ENCODE measurements around the gene AKR1C2.
"Not testable (repeated sequence)": the region's sequence is repeated elsewhere in the genome, so short reads cannot be mapped to it uniquely, and the experiment has no call there.

AKR1C2 gene

GRCh38 chr10:5014936-5015335 lies 11.3 kb upstream of the AKR1C2 start (continued):
- no peak for TF ChIP-seq KLF16 (tag by site-specific recombination; IDR thresholded peaks at IDR 0.05)
- no peak for TF ChIP-seq ZNF10 (tag by site-specific recombination; IDR thresholded peaks at IDR 0.05)
- TF ChIP-seq ZNF175 (tag by site-specific recombination; IDR thresholded peaks at IDR 0.05), result no peak
- TF ChIP-seq ZNF341 (tag by site-specific recombination; IDR thresholded peaks at IDR 0.05; ENCODE audit: low read depth), result no peak

- CTCF ChIA-PET; H3K4me3 ChIP-seq (ENCODE audit: low read depth, low read length); H3K27ac ChIP-seq (ENCODE audit: extremely low read depth, low read depth, low read length); H3K9me3 ChIP-seq (ENCODE audit: control insufficient read depth, insufficient read depth, low read depth, low read length); H3K36me3 ChIP-seq (ENCODE audit: control insufficient read depth in 2 of 2, insufficient read depth in 1 of 2, low read length in 2 of 2); POLR2A ChIA-PET; H3K4me1 ChIP-seq (ENCODE audit: control insufficient read depth, insufficient read depth, low read length): not testable (repeated sequence)
Observed at GRCh38 chr10:5014200-5014910, 10.7 kb upstream of the AKR1C2 start.

GRCh38 chr10:5013385-5013784 lies 9.7 kb upstream of the AKR1C2 start:
- ChIA-PET POLR2A (no interaction called here), CTCF (no interaction called here)
- TF ChIP-seq YY1 (tag by site-specific recombination; IDR thresholded peaks at IDR 0.05) (no peak), ZNF48 (tag by site-specific recombination; IDR thresholded peaks at IDR 0.05) (no peak), ZNF830 (tag by site-specific recombination; IDR thresholded peaks at IDR 0.05; ENCODE audit: low read depth) (no peak), ZNF544 (tag by site-specific recombination; IDR thresholded peaks at IDR 0.05) (no peak), SALL2 (tag by site-specific recombination; IDR thresholded peaks at IDR 0.05; ENCODE audit: borderline replicate concordance) (no peak), ZFP69B (tag by site-specific recombination; IDR thresholded peaks at IDR 0.05) (no peak), ZNF660 (tag by site-specific recombination; IDR thresholded peaks at IDR 0.05) (no peak), ZNF239 (tag by site-specific recombination; IDR thresholded peaks at IDR 0.05) (no peak), ZEB2 (tag by site-specific recombination; IDR thresholded peaks at IDR 0.05) (no peak)
- Histone ChIP-seq H3K36me3 (ENCODE audit: control insufficient read depth in 2 of 2, insufficient read depth in 1 of 2, low read length in 2 of 2) (no peaks in the 10 kb centered on the region), H3K27ac (ENCODE audit: extremely low read depth, low read depth, low read length) (no peak overlapping the region), H3K4me3 (ENCODE audit: low read depth, low read length) (no peak overlapping the region), H3K4me1 (ENCODE audit: control insufficient read depth, insufficient read depth, low read length) (no peaks in the 10 kb centered on the region), H3K9me3 (ENCODE audit: control insufficient read depth, insufficient read depth, low read depth, low read length) (no peaks in the 10 kb centered on the region)

- ChIA-PET POLR2A (no interaction called here), CTCF (no interaction called here)
- no peaks in the 10 kb centered on the region for H3K9me3 ChIP-seq (ENCODE audit: control insufficient read depth, insufficient read depth, low read depth, low read length)
- no peak for TF ChIP-seq ZNF776 (tag by site-specific recombination; IDR thresholded peaks at IDR 0.05; ENCODE audit: borderline replicate concordance)
- TF ChIP-seq, protein P1, sequence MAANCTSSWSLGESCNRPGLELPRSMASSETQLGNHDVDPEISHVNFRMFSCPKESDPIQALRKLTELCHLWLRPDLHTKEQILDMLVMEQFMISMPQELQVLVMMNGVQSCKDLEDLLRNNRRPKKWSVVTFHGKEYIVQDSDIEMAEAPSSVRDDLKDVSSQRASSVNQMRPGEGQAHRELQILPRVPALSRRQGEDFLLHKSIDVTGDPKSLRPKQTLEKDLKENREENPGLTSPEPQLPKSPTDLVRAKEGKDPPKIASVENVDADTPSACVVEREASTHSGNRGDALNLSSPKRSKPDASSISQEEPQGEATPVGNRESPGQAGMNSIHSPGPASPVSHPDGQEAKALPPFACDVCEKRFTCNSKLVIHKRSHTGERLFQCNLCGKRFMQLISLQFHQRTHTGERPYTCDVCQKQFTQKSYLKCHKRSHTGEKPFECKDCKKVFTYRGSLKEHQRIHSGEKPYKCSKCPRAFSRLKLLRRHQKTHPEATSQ (tag by site-specific recombination; IDR thresholded peaks at IDR 0.05), result no peak
- TF ChIP-seq, protein P2, sequence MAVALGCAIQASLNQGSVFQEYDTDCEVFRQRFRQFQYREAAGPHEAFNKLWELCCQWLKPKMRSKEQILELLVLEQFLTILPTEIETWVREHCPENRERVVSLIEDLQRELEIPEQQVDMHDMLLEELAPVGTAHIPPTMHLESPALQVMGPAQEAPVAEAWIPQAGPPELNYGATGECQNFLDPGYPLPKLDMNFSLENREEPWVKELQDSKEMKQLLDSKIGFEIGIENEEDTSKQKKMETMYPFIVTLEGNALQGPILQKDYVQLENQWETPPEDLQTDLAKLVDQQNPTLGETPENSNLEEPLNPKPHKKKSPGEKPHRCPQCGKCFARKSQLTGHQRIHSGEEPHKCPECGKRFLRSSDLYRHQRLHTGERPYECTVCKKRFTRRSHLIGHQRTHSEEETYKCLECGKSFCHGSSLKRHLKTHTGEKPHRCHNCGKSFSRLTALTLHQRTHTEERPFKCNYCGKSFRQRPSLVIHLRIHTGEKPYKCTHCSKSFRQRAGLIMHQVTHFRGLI (tag by site-specific recombination; IDR thresholded peaks at IDR 0.05), result no peak
- no peak for TF ChIP-seq GLI4 (tag by site-specific recombination; IDR thresholded peaks at IDR 0.05)
- no peak for TF ChIP-seq ZNF571 (tag by site-specific recombination; IDR thresholded peaks at IDR 0.05)
- TF ChIP-seq HOXD13 (CRISPR knock-in tag; IDR thresholded peaks at IDR 0.05; ENCODE audit: borderline replicate concordance), result no peak
- no peak for TF ChIP-seq ZNF266 (tag by site-specific recombination; IDR thresholded peaks at IDR 0.05; ENCODE audit: low read depth)
- TF ChIP-seq PRDM2 (tag by site-specific recombination; IDR thresholded peaks at IDR 0.05; ENCODE audit: borderline replicate concordance), result no peak
- TF ChIP-seq ZNF843 (tag by site-specific recombination; IDR thresholded peaks at IDR 0.05), result no peak
Observed at GRCh38 chr10:5012595-5012994, 8.9 kb upstream of the AKR1C2 start.

More at GRCh38 chr10:5012595-5012994, 8.9 kb upstream of the AKR1C2 start:
- Histone ChIP-seq H3K27ac (ENCODE audit: extremely low read depth, low read depth, low read length) (no peak overlapping the region), H3K36me3 (ENCODE audit: control insufficient read depth in 2 of 2, insufficient read depth in 1 of 2, low read length in 2 of 2) (no peaks in the 10 kb centered on the region), H3K4me3 (ENCODE audit: low read depth, low read length) (no peak overlapping the region), H3K4me1 (ENCODE audit: control insufficient read depth, insufficient read depth, low read length) (no peaks in the 10 kb centered on the region)
